Activated gamma-delta T cell treated with Interleukin-2 at 50 U/mL for 16 hours (primary cell): ENCODE measurements around the gene PANX1.

ENCODE experiments used
- DNase-seq: peaks from one replicate; pipeline ENCODE4 v3.0.0-alpha.2; 2020

PANX1 gene

DNA sequence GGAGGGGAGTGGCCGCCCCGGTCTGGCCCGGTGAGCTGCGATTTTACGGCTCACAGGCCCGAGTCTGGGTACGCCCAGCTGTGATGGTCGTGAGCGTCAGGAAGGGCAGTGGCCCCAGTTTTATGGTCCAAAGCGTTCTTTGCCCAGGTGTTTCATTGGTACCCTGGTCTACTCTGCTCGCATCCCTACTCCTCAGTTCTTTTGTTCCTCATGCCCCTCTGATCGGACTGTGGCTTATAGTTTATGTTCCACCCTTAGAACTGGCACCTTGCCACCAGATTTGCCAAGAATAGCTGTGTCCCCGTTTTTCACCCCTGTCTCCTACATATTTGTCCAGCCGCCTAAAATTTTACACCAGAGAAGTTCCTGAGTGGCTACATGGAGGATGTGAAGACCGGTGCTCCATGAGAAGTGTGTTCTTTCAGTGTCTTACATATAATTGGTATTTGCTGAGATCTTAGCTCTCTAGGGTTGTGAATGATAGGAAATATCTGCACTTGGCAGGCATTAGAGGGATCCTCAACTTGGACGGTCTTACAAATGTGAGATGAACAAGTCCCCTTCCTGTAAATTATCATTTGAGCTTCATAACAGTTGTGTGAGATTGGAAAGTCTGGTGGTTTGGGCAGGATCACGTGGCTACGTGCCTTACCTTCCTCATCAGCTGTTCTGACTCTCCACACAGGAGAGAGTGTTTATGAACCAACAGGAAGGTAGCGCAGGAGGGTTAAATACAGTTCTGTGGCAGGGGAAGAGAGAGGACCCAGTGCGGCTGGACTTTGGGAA, 1.1 kb downstream of the PANX1 start:
- DNase-seq, result no peak

DNA sequence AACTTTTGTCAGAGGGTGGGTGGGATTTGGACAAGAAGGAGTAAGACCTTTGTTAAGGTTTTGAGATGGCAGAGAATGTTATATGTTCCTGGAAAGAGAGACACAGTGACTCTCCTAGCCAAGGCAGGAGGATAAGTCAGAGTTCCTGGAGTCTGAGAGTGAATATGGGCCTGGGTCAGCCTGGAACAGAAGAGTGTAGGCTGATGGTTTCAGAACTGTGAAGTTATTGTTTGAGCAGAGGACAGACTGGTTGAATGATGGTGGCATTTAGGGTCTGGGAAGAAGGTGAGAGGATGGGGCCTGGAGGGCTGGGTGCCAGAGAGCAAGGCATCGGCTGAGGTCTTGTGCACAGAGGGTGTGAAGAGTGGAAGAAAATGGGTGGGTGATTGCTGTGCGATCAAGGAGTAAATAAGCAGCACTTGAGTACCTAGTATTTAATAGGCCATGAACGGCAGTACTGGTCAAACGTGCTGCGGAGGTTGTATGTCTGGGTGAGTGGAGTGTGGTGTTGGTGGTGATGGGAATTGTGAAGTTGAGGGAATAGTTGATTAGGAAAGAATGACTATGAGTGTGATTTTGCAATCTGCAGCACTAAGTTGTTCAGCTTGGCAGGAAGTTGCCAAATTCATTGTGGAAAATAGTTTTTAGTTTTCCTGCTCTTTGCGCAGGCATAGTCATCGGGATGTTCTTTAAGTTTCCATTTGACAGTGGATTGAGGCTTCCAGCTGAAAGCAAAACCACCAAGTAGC, 1.8 kb downstream of the PANX1 start:
- no peak for DNase-seq

DNA sequence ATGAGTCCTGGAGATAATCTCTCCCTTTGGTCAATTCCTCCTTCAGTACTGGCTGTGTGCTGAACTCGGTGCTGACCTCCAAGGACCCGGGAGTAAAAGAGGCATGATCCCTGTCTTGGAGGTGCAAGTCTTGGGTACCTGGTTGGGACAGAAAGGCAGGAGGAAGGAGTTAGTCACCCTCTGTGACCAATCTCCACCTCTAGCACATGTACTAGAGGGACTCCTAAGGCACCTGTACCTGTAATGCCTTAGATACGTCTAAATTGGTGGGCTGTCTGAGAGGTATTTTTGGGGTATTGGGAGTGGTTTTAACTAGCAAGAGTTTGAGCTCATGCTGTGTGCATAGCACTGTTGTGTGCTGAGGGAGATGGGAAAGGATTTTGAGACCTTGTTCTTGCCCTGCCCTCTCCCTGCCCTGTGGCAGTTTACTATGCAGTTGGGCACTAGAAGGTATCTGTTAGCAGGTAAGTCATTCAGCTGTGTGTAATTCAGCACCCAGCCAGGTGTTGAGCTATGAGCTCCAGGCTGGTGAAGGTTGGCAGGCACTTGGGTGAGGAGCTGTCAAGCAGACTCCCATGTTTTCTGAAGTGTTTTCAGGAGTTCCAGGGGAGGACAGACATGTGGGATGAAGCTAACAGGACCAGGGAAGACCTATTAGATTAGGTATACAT, 2.5 kb downstream of the PANX1 start:
- DNase-seq, result no peak

DNA sequence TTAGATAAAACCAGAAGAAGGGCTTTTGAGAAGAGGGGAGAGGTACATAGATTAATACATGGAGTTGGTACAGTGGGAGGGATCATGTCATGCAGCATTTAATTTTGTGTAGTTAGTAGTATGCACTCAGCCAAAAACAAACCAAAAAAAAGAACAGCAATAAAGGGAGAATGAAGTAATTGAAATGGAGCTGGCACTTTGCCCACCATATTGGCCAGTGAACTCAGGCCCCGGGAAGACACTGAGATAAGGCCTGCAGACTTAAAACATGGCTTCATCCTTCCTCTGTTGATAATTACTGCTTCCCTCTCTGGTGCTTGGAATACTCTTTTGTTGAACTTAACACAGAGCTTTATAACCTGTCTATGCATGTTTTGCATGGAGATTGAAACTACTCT, 3.1 kb downstream of the PANX1 start:
- DNase-seq, result no peak

DNA sequence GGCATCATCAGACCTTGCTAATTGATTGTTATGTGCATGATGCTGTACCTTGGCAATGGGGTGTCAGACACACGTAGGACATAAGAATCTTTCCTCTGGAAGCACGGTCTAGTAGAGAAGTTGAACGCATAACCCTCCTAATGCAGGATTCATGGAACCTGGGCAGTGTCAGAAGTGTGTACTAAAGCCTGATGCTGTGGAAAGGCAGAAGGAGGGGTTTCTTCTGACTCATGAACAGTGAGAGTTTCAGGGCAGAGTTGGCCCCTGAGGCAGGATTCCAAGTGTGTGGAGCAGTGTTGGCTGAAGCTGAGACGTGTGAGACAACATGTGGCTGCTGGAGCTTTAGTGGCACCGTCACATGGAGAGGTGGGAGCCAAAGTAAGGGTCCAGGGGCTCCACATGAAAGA, 3.5 kb downstream of the PANX1 start:
- DNase-seq, result no peak

DNA sequence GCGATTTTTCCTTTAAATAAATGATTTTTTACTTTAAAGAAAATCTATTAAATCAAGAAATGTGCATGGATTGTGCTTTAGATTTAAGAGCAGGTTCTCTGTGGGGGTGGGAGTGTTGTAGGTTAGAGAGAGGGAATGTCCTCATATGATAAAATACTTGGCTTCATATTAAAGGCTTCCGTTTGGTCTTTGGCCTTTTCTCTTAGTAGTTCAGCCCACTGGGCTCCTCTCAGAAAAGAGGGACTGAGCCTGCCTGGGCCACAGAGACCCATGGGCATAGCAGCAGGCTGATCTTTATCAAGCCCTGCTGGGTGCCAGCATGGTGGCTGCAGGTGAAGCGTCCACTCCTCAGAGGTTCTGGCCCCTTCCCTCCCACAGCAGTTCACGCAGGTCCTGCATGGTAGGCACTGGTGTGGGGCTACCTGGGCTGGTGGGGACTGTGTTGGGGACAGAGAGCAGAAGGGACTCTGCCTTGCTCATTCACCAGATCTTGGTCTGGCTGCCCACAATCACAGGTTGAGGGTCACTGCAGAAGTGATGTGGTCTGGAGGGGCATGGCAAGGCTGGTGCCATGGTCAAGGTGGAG, 4.3 kb downstream of the PANX1 start:
- no peak for DNase-seq

DNA sequence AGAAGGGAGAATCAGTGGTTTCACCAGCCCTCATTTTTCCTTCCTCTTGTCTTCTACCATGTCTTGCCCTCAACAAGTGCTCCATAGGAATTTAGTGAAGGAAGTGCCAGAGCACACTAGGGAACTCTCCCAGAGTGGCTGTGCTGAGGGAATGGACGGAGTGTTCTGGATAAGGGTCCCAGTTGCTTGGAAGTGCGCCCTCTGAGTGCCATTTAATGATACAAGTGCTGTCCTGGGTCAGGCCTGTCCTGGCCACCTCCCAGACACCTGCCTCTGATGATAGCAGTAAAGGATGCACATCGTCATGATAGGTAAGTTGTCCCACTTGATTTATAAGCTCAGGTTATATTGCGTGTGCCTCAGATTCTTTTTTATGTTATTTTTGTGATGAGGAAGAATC, 5.1 kb downstream of the PANX1 start:
- no peak for DNase-seq

DNA sequence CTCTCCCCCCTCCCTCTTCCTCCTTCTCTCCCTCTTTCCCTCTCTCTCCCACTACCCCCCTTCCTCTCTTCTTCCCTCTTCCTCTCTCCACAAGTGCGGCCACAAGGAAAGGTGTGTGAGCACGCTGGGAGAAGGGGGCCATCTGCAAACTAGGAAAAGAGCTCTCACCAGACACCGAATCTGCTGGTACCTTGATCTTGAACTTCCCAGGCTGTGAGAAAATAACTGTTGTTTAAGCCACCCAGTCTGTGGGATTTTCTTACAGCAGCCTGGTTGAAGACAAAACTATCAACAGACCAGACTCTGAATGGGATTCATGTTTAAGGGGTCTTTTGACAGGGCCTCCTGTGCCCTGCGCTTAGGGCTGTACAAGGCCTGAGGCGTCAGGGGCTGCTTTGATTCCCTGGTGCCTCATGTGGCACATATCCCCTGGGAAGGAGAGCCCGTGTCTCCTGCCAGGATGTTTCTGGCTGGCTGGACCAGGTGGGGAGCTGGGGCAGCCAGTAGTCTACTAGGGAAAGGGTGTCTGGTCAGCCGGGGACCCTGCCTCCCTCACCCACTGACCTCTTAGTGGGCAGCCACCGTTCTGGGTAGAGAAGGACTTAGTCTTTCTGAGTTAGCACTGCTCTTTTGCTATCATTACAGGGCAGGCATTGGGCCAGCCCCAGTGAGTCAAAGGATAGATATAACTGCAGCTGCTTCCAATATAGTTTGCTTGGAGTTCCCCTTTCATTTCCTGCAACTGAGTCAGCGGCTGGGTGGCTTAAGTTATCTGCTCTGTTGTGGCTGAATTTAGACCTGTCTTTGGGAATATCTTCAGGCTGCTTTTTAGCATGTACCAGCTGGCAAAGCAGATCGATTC, 6.2 kb downstream of the PANX1 start:
- no peak for DNase-seq

DNA sequence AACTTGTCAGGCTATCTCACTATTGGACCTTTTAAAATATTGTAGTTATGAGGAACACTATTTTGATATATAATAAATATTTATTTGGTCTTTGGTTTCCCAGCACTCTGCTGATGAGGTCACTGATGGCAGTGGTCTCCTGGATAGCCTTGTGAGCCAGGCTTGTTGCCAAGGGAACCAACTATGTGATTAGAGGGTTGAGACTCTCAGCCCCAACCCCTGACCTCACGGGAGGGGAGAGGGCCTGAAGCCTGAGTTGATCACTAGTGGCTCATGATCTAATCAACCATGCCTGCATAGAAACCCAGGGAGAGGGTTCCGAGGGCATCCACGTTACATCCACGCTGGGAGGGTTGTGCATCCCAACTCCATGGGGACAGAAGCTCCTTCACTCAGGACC, 10.8 kb downstream of the PANX1 start:
- no peak for DNase-seq

DNA sequence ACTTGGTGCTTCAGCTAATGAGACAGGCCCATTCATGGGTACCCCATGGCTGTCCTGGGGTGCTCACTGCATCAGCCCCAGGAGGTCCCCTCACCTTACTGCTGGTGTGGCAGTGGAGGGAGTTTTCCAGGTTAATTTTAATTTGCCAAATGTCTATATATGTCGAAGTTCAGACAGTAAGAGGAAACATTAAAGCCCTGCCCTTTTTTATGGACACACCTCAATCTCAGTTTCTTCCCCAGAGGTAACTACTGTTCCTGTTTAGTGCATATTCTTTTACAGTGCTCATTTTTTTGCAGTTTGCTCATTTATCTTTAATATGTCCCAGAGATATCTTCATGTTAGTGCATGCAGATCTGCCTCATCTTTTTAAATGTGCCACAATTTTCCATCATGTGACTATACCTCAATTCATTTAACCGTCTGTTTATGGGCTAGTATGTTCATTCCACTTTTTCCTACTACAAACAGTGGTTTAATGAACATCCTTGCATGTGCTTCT, 11.6 kb downstream of the PANX1 start:
- DNase-seq, result no peak

DNA sequence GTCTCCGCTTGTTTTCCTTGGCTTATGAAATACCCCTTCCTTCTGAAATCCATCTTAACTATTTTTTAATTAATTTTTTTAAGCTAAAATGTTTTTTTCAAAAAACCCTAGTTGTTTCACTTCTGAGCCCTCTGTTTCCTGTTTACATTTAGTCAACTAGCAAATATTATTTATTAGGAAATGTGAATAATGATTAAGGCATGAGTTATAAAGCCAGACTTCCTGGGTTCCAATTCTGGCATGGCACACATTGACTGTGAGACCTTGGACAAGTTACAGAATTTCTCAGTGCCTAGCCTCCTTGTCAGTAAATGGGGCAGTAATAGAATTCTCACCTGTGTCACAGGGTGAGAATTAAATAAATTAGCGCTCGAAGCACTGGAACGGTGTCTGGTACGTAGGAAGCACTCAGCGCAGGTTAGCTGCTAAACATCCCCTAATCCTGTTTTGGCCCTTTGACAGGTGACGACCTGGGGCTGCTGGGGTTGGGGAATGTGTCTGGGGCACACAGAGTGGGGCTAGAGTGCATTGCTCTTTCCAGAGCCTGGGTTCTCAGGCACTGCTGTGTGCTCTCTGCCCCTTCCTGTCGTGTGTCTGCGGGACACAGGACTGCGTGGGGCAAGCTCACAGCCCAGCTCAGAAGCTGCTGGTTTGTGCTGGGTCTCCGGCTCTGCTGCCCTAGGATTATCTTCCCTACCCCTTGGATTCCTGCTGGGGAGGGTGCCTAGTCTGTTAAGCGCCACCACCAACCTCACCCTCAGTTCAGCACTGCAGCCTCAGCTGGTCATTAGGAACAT, 13.1 kb downstream of the PANX1 start:
- no peak for DNase-seq

DNA sequence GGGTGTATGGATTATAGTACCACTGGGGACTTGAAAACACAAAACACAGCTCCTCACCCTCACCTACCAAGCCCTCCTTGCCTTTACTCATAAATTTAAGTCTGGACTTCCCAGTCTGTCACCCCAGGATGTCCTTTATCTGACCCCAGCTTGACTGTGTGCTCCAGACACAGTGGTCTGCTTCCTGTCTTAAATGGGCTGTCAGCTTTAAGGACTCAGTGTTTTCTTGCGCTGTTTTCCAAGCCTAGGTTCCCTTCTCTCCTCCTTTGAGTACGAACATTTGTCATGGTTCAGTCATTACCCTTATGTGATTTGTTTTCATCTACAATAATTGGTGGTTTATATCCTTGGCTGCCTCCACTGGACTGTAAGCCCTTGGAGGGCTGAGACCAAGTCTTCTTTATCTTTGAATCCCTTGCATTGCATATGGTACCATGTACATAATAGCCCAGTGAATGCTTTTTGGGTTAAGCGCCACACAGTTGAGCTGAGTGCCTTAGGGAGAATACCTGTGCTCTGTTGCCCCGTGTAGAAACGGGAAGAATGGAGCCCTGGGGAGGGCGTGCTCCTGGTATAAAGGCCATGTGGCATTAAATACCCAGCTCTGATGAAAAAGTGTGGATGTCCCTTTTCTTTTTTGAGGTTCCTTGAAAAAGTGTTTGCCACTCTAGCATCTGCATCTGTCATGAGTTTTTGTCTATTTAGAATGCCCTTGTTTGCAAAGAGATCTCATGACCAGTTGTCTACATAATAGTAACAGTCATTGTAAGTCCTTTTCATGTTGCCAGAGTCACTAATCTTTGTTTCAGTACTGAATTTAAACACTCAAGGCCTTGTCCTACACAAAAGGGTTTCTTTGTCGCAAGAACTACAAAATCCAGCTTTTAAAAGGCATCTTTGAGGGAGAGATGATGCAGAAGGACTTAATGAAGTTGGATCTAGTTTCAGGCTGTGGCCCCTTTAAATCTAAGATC, 14.0 kb downstream of the PANX1 start:
- no peak for DNase-seq

DNA sequence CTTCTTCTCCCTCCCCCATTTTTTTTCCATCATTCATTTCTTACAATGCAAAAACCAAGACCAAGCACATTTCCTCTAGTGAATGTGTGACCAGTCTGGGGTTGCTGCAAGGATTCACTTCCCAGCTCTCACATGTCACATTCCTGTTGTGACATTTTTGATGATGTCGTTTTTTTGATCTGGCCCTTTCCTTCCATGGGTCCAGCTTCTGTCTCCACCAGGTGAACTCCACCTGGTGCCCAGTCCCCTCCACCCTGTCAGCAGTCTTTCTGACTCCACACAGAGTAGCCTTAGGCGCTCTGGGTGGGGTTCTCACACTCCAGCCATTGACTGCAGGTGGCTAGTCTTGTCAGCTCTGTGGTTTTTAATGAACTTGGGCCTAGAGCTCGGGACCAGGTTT, 15.6 kb downstream of the PANX1 start:
- no peak for DNase-seq

DNA sequence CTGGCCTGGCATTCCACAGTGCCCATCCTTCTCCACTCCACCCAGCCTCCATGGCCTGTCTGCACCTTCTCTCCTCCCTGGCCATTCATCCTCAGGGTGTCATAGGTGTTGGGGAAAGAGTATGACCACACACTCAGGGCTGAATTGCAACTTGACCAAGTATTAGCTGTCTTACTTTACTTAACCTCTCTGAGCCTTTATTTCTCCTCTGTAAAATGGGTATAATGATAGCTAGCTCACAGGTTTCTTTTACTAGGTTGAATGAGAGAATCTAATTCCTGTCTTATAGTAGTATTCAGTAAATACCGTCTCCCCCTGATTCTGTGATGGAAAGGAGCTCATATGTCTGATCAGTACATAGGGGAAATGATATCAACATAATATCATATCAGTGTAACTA, 16.0 kb downstream of the PANX1 start:
- no peak for DNase-seq

DNA sequence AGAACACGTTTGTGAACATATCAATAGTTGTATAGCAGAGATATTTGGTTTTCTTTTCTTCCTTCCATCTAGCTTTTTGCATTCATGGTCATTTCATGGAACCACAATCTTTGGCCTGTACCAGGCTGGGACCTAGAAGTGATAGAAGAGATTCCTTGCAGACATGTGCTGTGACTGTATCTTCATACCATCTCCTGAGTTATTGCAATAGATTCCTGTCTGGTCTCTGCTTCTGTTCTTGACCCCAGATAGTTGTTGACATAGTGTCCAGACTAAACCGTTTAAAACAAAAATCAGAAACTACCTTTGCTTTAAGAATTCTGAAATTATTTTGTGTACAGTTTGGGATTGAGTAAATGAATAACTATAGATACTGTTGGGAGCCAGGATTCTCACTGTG, 16.8 kb downstream of the PANX1 start:
- no peak for DNase-seq

DNA sequence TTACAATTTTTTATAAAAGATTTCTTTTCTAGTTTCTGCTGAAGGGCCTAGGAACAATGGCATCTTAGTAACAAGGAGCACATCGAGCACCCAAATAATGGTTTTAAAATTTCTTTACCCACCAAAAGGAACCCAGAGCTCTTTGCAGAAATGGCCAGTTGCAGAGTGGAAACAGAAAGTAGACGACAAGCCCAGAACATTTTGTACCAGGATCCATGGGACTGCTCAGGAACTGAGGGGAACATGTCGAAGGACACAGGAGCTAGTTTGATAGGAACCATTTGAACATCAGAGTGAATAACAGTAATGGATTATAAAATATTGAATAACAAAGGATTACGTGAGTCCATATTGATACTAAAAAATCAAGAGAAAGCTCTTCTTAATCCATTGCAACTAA, 17.3 kb downstream of the PANX1 start:
- DNase-seq, result no peak

DNA sequence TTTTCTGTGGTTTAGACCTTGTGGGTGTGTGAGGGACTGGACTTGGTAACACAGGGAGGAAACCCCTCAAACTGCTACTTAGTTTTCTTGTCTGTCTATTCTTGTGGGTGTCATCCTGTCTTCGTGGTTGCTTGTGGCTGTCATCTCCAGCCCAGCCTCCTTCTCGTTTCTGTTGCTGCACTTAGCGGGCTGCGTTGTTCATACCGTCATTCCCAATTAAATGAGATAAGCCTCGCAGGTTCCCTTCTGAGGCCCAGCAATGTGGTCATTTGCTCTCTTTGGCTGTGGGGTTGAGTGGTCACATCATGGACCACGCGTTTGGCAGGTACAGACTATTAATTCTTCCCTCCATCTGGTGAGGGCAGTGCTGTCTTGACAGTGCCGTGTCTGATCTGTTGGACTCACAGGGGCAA, 18.8 kb downstream of the PANX1 start:
- DNase-seq, result no peak

DNA sequence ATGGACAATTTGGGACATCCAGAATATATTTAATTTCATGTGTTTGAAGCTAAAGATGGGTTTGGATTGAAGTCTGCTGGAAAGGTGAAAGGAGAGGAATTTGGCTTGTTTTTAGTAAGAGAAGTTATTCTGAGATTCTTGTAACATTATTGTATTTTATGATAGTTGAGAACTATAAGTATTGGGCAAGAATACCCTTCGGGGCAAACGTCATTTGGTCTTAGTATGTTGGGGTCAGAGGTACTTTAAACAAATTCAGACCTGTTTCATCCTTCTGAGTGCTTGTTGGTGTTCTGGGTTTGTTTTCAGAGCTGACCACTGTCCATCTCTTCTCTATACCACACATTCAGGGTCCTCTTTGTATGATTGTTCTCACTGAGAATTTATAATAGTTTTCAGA, 19.5 kb downstream of the PANX1 start:
- DNase-seq, result no peak

DNA sequence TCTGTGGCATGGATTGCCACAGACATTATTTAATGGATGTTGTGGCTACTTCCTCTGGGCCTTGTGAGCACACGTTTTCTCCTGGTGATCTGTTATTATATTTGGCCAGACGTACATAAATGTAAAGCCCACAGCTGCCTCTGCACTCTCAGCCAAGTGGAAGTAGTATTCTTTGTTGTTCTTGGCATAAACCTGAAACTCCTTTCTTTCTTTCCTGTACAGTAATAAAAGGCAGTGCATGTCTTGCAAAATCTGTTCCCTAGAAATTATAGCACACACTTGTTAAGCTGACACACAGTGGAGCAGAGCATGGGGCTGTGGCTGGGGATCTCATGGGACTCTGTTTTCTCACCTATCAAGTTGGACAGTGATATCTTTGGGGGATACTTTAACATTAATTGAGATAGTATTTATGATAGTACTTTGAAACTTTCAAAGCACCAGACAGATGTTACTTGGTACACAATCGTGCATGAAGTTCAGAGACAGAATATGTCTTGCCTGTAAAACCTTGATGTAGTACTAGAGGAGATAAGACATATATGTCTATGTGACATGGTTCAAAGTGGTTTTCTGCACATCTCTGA, 20.9 kb downstream of the PANX1 start:
- DNase-seq, result no peak

DNA sequence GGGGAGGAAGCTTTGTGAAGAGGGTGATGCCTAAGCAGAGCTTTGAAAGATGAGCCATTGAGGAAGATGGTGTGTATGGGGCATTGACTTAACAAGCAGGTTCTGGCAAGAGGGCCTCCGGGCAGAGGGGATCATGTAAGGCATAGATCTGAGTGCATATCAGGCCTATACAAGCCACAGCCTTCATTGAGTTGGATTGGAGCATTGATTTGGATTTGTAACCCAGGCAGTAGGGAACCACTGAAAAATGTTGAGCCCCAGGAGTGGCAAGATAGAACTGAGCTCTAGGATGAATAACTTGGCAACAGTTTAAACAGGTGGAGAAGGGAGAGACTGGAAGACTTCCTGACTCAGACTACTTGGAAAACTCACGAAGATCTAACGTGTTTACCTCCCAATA, 21.4 kb downstream of the PANX1 start:
- DNase-seq, result no peak
